ENCODE data around the gene WBP4. TPM values are rescaled to one million over a fixed set of nuclear protein-coding genes. Genes with fewer than 3 reads are reported as not detected.

Gene WBP4
- total RNA-seq (2021; ENCODE audit: unreplicated experiment): 14.5 TPM
- polyA plus RNA-seq (2012): 6.2 and 9.4 TPM in 2 replicates
- Bru-seq, nascent RNA: percentile 90 among the genes with signal in this experiment
- percentile 82 among the genes with signal in this experiment for BruChase-seq, experiment 1, labeled RNA remaining after a 6-hour chase
- percentile 87 among the genes with signal in this experiment for BruChase-seq, experiment 2, labeled RNA remaining after a 2-hour chase
- long read RNA-seq, transcript WBP4-201 (10 exons, 2,623 nt): major isoform, 19 of 39 reads
- long read RNA-seq, partial matches to known transcripts: 18 of 39 reads
- long read RNA-seq, other reads (novel, unspliced or antisense): 2 of 39 reads

GRCh38 chr13:41061075-41061913 is at the start of gene WBP4:
Gene WBP4 (plus strand): TSS chr13:41061509. CDS start chr13:41061674, 165 bp downstream.
- POLR2A ChIA-PET: interaction anchor here (0.6 to 0.8 kb wide), 5 partner anchors 115 to 1048 kb away, joined by 3 to 4 read pairs (median 3); no protein-coding TSS in a partner anchor

More at GRCh38 chr13:41061075-41061913, at the start of gene WBP4:
- Histone ChIP-seq H4K20me1 (ENCODE audit: insufficient read depth) (no peaks in the 10 kb centered on the region), H3K27ac (ENCODE audit: low read depth, low read length) (peak within 1 kb of the TSS; percentile 94), H3K4me1 (ENCODE audit: control insufficient read depth in 1 of 2, insufficient read depth in 2 of 2, low read length in 2 of 2) (peaks cover 49 to 67% of the 10 kb centered on the region in 2 experiments), H3K9ac (ENCODE audit: low read length) (peak within 1 kb of the TSS; percentile 74), H3K27me3 (ENCODE audit: insufficient read depth, low read length) (no peaks in the 10 kb centered on the region), H3K4me2 (ENCODE audit: low read length) (peak within 1 kb of the TSS; percentile 88), H3K36me3 (ENCODE audit: control insufficient read depth in 1 of 2, insufficient read depth in 2 of 2, low read length in 2 of 2) (peaks cover 3 to 8% of the 10 kb centered on the region in 2 experiments; a peak in 3 of 4 replicates), H3K9me3 (ENCODE audit: control insufficient read depth in 1 of 2, insufficient read depth in 1 of 2, low read depth in 1 of 2, low read length in 2 of 2) (no peaks in the 10 kb centered on the region), H3K9me2 (ENCODE audit: insufficient read depth) (no peaks in the 10 kb centered on the region), H3K4me3 (replicated peaks in 1 of 2; ENCODE audit: low read depth in 1 of 2, low read length in 2 of 2) (peak within 1 kb of the TSS; percentile 69 to 70), H2AFZ (ENCODE audit: low read depth, low read length, poor library complexity, severe bottlenecking) (peak within 1 kb of the TSS; percentile 58), H3K79me2 (ENCODE audit: insufficient read depth, low read length) (peaks cover 64% of the 10 kb centered on the region)
- CTCF ChIA-PET: no interaction called here
- TF ChIP-seq ZBTB33 (IDR thresholded peaks at IDR 0.05; ENCODE audit: extremely low read depth, insufficient replicate concordance, low read length) (peak; percentile 82), CBX3 (IDR thresholded peaks at IDR 0.05; ENCODE audit: low read depth) (no peak), ZFX (IDR thresholded peaks at IDR 0.05) (peak; percentile 49; the same call in 1 of the 2 replicates), EZH2 (IDR thresholded peaks at IDR 0.05) (no peak), POLR2A (IDR thresholded peaks at IDR 0.05; ENCODE audit: borderline replicate concordance, extremely low read depth, insufficient read depth, insufficient read length) (peak; percentile 69), POLR2AphosphoS5 (IDR thresholded peaks at IDR 0.05; ENCODE audit: low read depth, low read length) (peak; percentile 82), TCF7L2 (IDR thresholded peaks at IDR 0.05; ENCODE audit: borderline replicate concordance, extremely low read depth, insufficient read depth, insufficient read length) (peak; percentile 34)
- BruUV-seq (replicated peaks): no TSS peak
- intact Hi-C loops (cut with micrococcal nuclease): loop anchor here (1.0 to 5.0 kb wide), 4 partner anchors 67 to 1046 kb away; partner anchors contain the start of gene KBTBD6
- RAD21 ChIA-PET (ENCODE audit: low non-redundant PET in 1 of 2, low total read pairs in 2 of 2, uncharacterized antibody in 2 of 2, unreplicated experiment in 2 of 2): no interaction called here
- ATAC-seq (peak; percentile 76), DNase-seq (ENCODE audit: low read depth, low spot score) (peak; percentile 94)

Measured in HCT116 (cell line).